GM19238 (cell line): ENCODE data around the gene DAP.
"Not testable (repeated sequence)": the region's sequence is repeated elsewhere in the genome, so short reads cannot be mapped to it uniquely, and the experiment has no call there.

Experiments used
- DNase-seq: peaks from one replicate; pipeline ENCODE4 v3.0.0; 2011; ENCODE audit warnings: low spot score; ENCODE audit not compliant: insufficient read length

Gene DAP, protein sequence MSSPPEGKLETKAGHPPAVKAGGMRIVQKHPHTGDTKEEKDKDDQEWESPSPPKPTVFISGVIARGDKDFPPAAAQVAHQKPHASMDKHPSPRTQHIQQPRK

DNA sequence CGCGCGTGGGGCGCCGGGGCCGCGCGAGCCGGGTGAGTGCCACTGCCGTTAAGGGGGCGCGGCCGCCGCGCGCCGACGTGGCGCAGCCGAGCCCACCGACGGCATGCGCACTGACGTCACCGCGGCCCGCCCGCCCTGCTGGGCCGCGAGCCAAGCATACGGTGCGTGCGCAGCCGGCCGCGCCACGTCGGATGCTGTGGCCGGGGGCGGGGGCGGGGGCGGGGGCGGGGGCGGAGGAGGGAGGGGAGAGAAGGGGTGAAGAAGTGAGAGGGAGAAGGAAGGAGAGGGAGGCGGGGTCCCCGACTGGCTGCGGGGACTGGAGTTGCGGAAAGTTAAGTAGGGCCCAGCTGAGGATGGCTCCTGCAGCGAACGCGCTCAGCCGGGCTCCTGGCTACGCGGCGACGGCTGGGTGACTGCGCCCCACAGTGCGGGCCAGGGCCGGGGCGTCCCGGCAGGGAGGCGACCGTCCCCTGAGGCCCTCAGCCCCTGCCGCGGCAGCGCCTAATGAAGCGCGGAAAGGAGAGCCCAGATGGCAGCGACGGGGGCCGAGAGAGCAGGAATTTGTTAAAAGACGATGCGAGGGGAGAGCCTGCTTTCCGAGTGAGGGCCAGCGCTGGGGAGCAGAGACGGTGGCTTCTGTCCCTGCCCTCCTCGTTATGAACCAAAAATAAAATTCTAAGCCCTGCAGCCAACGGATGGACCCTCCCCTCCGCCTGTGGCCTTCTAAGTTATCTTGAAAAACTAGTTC, at the start of gene DAP:
Gene DAP (minus strand): TSS at position 50 of the 748 bp plus-strand sequence. CDS start 166 bp downstream, outside the sequence.
- peak; percentile 88 for DNase-seq

GRCh38 chr5:10808347-10809226, 47.6 kb upstream of the DAP start:
- DNase-seq: no peak

DNA sequence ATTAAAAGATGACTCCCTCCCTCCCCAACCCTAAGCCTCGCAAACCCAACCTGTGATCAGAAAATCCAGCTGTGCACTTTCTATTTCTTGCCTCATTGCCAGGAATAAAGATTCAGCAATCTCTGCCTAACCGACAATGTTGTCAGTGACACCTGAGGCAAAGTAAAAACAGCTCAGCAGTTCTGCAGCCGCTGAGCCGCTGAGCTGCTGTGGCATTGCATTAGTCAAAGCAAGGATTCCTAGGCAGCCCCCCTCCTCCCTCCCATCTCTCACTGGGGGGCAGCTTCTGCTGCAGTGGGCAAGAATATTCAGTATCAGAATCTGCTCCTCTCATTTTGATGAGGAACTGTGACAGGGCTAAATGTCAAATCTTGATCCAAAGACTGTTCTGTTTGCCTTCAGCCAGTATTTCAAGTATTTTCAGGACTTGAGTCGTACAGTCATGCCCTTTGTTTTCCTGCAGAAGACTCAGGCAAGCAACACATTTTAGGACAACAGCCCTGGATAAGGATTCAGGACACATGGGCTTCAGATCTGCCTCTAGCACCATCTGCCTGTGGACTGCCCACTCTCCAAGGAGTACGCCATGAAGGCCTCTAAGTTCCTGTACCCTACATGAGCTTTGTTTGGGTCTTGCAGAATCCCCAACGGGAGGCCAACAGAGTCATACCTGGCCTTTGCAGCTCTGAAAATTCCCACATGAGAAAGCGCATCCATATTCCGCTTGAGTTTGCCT, 41.1 kb upstream of the DAP start:
- no peak for DNase-seq

GRCh38 chr5:10800852-10801251, 39.8 kb upstream of the DAP start:
- DNase-seq: no peak

DNA sequence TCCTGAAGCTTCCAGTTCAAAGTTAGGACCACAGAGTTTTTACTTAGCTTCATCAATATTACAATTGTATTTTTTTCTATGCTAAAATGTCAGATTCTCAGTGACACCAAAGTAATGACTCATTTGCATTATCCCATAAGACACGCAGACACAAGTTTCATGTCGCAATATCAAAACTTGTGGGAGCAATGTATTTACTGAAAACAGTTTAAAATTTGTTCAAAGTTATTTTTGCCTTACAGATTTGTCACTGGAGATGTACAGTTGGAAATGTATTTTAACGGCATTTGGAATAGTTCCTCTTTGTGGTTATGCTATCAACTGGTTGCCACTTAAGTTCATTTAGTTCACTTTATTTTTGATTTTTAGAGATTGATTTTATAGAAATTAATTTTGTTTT, 36.2 kb upstream of the DAP start:
- DNase-seq: no peak

- no peak for DNase-seq
Observed at GRCh38 chr5:10793785-10794184, 32.8 kb upstream of the DAP start.

DNA sequence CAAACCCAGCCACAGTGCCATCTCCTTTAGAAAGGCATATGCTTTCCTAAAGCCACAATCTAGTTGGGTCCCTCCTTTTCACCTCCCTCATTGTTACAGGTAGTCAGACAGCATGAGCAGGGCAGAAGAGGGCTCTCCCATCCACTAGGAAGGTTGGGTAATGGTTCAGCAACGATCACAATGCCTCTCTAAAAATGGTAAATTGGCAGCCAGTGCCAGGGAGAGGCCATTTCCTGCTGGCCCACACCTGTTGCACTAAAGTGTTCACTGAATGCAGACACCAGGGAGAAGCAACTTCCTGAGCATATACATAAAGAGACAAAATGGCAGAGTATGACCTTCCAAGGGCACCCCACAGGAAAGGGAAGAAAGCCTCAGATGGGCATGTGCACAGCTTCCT, 31.3 kb upstream of the DAP start:
- DNase-seq: no peak

- no peak for DNase-seq
Observed at GRCh38 chr5:10789726-10790125, 28.7 kb upstream of the DAP start.

DNA sequence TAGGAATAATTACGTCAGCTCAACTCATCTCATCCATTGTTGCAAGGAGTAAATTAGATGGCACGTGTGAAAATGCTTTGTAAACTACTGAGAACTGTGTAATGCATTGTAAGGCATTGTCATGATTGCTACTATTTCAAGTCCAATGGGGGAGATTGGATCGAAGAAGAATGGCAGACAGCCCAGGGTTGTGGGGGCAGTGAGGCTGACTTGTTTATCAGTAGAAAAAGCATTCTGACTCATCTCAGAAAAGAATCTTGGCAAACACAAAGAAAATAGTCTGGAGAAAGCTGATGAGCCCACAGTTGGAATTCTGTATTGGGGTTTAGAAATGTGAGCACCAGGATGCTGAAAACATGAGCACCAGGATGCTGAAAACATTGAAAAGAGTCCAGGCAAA, 28.0 kb upstream of the DAP start:
- DNase-seq: no peak

GRCh38 chr5:10788358-10788757, 27.3 kb upstream of the DAP start:
- DNase-seq: no peak

- DNase-seq: no peak
Observed at GRCh38 chr5:10786835-10787234, 25.8 kb upstream of the DAP start.

GRCh38 chr5:10780208-10780607, 19.2 kb upstream of the DAP start:
- DNase-seq: not testable (repeated sequence)

DNA sequence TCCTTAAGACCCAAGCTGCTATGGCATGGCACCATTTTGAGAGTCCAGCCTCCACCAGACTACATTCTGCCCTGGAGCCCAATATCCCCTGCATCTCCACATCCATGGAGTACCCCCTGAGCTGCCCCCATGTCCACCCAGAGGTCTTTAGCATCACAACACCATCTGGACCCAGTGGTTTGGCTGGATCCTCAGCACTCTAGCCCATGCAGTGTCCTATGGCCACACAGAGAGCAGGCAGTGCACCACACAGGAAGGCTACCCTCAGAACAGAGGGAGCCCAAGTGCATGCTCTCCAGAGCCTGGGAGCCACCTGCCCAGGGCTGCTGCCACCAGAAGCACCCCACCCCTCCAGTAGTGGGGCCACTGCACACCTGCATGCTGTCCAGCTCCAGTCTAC, 18.6 kb upstream of the DAP start:
- no peak for DNase-seq

GRCh38 chr5:10778179-10778910, 17.3 kb upstream of the DAP start:
- no peak for DNase-seq

GRCh38 chr5:10775646-10776045, 14.6 kb upstream of the DAP start:
- DNase-seq: no peak

GRCh38 chr5:10772901-10773585, 12.0 kb upstream of the DAP start:
- no peak for DNase-seq

DNA sequence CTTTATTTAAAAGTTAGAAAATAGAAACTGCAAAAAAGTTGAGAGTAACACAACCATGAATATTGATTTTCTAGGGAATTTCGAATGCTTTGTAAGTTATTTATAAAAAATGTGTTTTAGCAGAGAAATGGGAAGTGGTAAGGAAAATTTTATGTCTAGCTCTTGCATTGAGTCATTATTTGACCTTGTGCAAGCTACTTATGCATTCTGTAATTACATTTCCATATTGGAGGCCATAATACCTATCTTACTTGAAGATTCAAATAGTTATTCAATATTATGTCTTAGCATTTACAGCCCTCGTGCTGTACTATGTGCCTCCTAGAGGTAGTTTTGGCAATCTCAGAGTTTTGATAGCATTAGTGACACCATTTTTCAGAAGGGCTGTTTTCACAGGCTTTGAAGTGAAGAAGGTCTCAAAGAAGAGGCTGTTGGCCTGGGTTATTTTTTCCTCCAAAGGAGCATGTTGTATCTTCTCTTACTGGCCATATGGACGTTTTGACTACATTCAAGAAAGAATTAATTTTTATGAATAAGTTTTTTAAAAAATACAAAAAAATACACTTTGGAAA, 7.4 kb upstream of the DAP start:
- no peak for DNase-seq

DNA sequence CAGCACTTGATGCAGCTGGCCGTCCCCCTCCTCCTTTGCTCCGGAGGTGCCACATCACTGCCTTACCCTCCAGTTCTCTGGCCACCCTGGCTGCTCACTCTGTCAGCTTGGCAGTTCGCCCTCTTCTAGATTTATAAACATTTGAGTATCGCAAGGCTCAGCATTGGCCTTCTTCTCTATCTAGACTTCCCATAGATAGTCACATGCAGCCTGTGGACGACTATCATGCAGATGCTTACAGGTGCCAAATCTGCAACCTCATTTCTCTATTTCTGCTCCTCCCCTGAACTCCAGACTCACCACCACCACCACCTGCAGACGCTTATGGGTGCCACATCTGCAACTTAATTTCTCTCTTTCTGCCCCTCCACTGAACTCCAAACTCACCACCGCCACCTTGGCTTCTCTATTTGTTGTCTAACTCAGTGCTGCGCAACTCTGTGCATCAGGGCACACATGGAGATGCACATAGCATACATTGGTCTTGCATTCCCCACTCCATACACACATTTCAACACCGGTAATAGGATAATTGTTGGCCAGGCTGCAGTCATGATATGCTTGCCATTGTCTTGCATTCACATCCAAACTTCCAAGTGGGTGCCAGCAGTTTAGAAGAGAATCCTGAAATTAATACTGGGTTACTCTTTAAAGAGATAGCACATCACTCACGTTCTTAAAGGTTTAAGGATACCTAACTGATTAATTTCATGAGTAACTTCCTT, 1.9 kb upstream of the DAP start:
- DNase-seq: no peak
